Heart left ventricle (tissue), 16 donors: Measurements from ENCODE around the gene FOXR1. TPM values are rescaled to one million over a fixed set of nuclear protein-coding genes. Genes with fewer than 3 reads are reported as not detected.
A peak's percentile ranks its signal among the peaks of the same experiment; 100 is the strongest.

Experiments used
- ATAC-seq, 4 donors: fragments of 200-7000 bp; cut with Tn5 transposase; one replicate each; pipeline ENCODE4 v1.9.1; 2020 to 2022; ENCODE audit warnings: moderate library complexity in 4 of 4, mild to moderate bottlenecking in 3 of 4, moderate number of reproducible peaks in 1 of 4
- DNase-seq, 5 donors: peaks; one replicate each; pipeline ENCODE4 v3.0.0-alpha.2; 2020
- H3K27ac ChIP-seq, 12 donors: fragments of 200-600 bp; sonication (generic) in 4 of 12; one replicate each; pipeline versions ENCODE4 v1.5.0 to v1.8.0; 2016 to 2022; ENCODE audit warnings: mild to moderate bottlenecking in 2 of 12
- H3K27me3 ChIP-seq, 9 donors: fragments of 200-600 bp; sonication (generic) in 2 of 9; one replicate each; pipeline versions ENCODE4 v1.5.1 to v1.8.0; 2016 to 2022; ENCODE audit warnings: mild to moderate bottlenecking in 3 of 9
- H3K36me3 ChIP-seq, 9 donors: fragments of 200-600 bp; sonication (generic) in 2 of 9; one replicate each; pipeline versions ENCODE4 v1.5.0 to v1.8.0; 2018 to 2022; ENCODE audit warnings: mild to moderate bottlenecking in 2 of 9
- H3K4me1 ChIP-seq, 12 donors: fragments of 200-600 bp; sonication (generic) in 4 of 12; one replicate each; pipeline versions ENCODE4 v1.5.0 to v1.8.0; 2016 to 2022; ENCODE audit warnings: mild to moderate bottlenecking in 3 of 12
- H3K4me3 ChIP-seq, 12 donors: fragments of 200-600 bp; sonication (generic) in 4 of 12; one replicate each; pipeline versions ENCODE4 v1.5.0 to v1.8.0; 2017 to 2022; ENCODE audit warnings: mild to moderate bottlenecking in 9 of 12, moderate library complexity in 4 of 12
- H3K9me3 ChIP-seq, 12 donors: fragments of 200-600 bp; sonication (generic) in 4 of 12; one replicate each; pipeline versions ENCODE4 v1.5.0 to v1.8.0; 2016 to 2022; ENCODE audit warnings: mild to moderate bottlenecking in 1 of 12
- POLR2A ChIP-seq, 2 donors: fragments of 450-650 bp; IDR thresholded peaks; one replicate each; pipeline ENCODE4 v1.6.1; 2017; ENCODE audit warnings: antibody characterized with exemption in 2 of 2, mild to moderate bottlenecking in 2 of 2, moderate library complexity in 2 of 2
- WGBS, 4 donors: extraction: QIAGEN DNeasy Blood & Tissue Kit in 2 of 4; methylation state at CpG; one replicate each; pipeline versions ENCODE4 v1.1.5 to v1.1.7; 2013 to 2018; 5-methylcytosine and 5-hydroxymethylcytosine counted together
- intact Hi-C, 10 donors: fragments of 100-400 bp; cut with DNase I; formaldehyde crosslinking; loops; one replicate each; pipeline versions ENCODE4 v1.11.1 to v1.14.2; 2022
- polyA plus RNA-seq, 2 donors: library from polyadenylated mRNA; stranded (reverse); fragments of 200-250 nt; gene quantifications; one replicate each; pipeline ENCODE4 v1.2.3, GENCODE V29; 2013
- total RNA-seq, 9 donors: library from RNA; depleted of rRNA in 2 of 9; stranded (reverse); fragments of >200 nt in 2 of 9; fragmentation: NEBNext Ultra II Directional in 3 of 9; extraction: Animal tissue kit (Norgen Biotek cat#: 25700) in 3 of 9; gene quantifications; one replicate each; pipeline versions ENCODE4 v1.1.0 to v1.2.4, GENCODE V29; 2016 to 2023
- TF ChIP-seq, protein P1 (sequence below), 12 donors: fragments of 200-600 bp; sonication (generic) in 4 of 12; IDR thresholded peaks; one replicate each; pipeline versions ENCODE4 v1.5.0 to v1.8.0; 2018 to 2022; ENCODE audit warnings: antibody characterized with exemption in 12 of 12, mild to moderate bottlenecking in 5 of 12
- donor health status: ischemic (EF 13 %, LVEDD 7.1; RV severe dilation, severe dysfunction).
- donor health status: healthy with polysubstance abuse.
- donor health status: DM: no; HTN: yes; CAD: no.
- donor health status: DM: no; HTN: no; CAD: no.
- donor health status: ischemic (EF 25% LVEDD 6.9; RV normal size, moderate dysfunction).
- donor health status: ischemic (EF 25% LVEDD 5.7; RV mildly dilated, moderate dysfunction).
- donor health status: healthy.
- donor health status: DM: yes; HTN: yes; CAD: no.
- donor health status: ischemic (EF 35%, LVEDD 5.7; RV mildly dilated, moderate dysfunction).
- donor health status: nonischemic (EF 11% LVEDD 7.7; RV severe dilation, severe dysfunction).
- donor health status: DM: yes; HTN: yes; CAD: no.
- donor health status: PGD.
- donor health status: ischemic (EF 29% LVEDD 5.4; RV normal size, mild dysfunction).
- donor health status: nonischemic (EF 23%, LVEDD 6.1; RV moderate dilation, normal function).

The FOXR1 gene
- total and polyA plus RNA-seq, 11 donors, result not detected

DNA sequence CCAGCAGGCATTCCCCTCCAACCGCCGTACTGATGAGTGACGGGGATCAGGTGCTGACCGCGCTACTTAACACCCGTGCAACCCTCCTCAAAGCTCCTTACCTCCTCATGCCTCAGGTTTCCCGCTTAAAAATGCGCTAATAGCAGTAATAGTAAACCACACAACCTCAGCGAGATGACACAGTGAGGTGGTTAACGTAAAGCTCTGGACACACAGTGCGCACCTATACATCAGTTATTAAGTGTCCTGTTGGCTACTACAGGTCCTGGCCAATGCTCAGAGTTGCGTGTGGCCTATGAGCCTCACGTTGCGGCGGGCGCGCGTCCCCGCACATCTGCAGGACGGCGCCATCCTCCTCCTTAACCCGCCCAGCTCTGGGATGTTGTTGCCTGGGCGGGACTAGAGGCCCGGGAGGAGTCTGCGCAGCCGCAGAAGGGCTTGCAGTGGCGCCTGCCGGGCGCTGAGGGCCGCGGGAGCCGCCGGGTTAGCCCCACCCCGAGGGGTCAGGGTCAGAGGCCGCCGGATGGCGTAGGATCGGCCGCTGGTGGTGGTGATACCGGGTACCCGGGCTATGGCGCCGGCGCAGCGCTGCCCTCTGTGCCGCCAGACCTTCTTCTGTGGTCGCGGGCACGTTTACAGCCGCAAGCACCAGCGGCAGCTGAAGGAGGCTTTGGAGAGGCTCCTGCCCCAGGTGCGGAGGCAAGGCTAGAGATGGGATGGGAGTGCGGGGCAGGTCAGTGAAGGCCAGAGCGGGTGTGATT is 26.2 kb downstream of the FOXR1 start, which contains the start of gene CENATAC:
TSS of gene CENATAC (plus strand) at position 512 of the 761 bp plus-strand sequence. CDS start at position 572, 60 bp downstream.
- H3K4me3 ChIP-seq, result peak within 1 kb of the TSS; percentile 53 to 95 (median 87)
- H3K27ac ChIP-seq, result peak within 1 kb of the TSS; percentile 57 to 91 (median 84)
- no peaks in the 10 kb centered on the region for H3K27me3 ChIP-seq
- no peaks in the 10 kb centered on the region for H3K9me3 ChIP-seq
- ATAC-seq, result peak; percentile 98 to 100 (median 100)
- DNase-seq, result peak; percentile 95 to 98 (median 97)
- WGBS, 4 donors, result 0% methylated on average over 21 to 54 of the region's 54 CpGs
- peaks cover 0 to 40% (median 31%) of the 10 kb centered on the region in 9 donors for H3K36me3 ChIP-seq
- peaks cover 0 to 23% (median 17%) of the 10 kb centered on the region in 12 donors for H3K4me1 ChIP-seq
- TF ChIP-seq POLR2A (IDR thresholded peaks at IDR 0.05), result peak in 1 of 2 donors; percentile 95
- TF ChIP-seq, protein P1, sequence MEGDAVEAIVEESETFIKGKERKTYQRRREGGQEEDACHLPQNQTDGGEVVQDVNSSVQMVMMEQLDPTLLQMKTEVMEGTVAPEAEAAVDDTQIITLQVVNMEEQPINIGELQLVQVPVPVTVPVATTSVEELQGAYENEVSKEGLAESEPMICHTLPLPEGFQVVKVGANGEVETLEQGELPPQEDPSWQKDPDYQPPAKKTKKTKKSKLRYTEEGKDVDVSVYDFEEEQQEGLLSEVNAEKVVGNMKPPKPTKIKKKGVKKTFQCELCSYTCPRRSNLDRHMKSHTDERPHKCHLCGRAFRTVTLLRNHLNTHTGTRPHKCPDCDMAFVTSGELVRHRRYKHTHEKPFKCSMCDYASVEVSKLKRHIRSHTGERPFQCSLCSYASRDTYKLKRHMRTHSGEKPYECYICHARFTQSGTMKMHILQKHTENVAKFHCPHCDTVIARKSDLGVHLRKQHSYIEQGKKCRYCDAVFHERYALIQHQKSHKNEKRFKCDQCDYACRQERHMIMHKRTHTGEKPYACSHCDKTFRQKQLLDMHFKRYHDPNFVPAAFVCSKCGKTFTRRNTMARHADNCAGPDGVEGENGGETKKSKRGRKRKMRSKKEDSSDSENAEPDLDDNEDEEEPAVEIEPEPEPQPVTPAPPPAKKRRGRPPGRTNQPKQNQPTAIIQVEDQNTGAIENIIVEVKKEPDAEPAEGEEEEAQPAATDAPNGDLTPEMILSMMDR (IDR thresholded peaks at IDR 0.05), result peak in 4 of 12 donors; percentile 9 to 43 (median 28)
- intact Hi-C loops, result loop anchor here in 2 of 10 donors (2.0 kb wide), 2 partner anchors 21 to 33 kb away; partner anchors contain the start of genes RPS25 (in 1 of the 2), SLC37A4 (in 1 of the 2) and TRAPPC4 (in 1 of the 2)

GRCh38 chr11:118998388-118998717 is 26.8 kb downstream of the FOXR1 start:
- DNase-seq (no peak), ATAC-seq (peak in 1 of 4 donors; percentile 22)
- intact Hi-C loops, result loop anchor here in 2 of 10 donors (2.0 kb wide), 2 partner anchors 20 to 32 kb away; partner anchors contain the start of genes RPS25 (in 1 of the 2), SLC37A4 (in 1 of the 2) and TRAPPC4 (in 1 of the 2)
- H3K27me3 ChIP-seq, result no peaks in the 10 kb centered on the region
- H3K27ac ChIP-seq, result peak overlapping the region; percentile 57 to 91 (median 84)
- H3K4me3 ChIP-seq, result peak overlapping the region; percentile 53 to 95 (median 87)
- WGBS, 4 donors, result 1 to 3% (median 3%) methylated on average over 17 to 19 of the region's 19 CpGs
- peaks cover 0 to 46% (median 37%) of the 10 kb centered on the region in 9 donors for H3K36me3 ChIP-seq
- TF ChIP-seq, protein P1 (IDR thresholded peaks at IDR 0.05), result no peak
- no peak for TF ChIP-seq POLR2A (IDR thresholded peaks at IDR 0.05)
- H3K4me1 ChIP-seq, result peaks cover 0 to 23% (median 17%) of the 10 kb centered on the region in 12 donors
- no peaks in the 10 kb centered on the region for H3K9me3 ChIP-seq

GRCh38 chr11:118998822-118999221 is 27.3 kb downstream of the FOXR1 start:
- no peaks in the 10 kb centered on the region for H3K9me3 ChIP-seq
- no peak for DNase-seq
- intact Hi-C loops, result loop anchor here in 2 of 10 donors (2.0 kb wide), 2 partner anchors 20 to 32 kb away; partner anchors contain the start of genes RPS25 (in 1 of the 2), SLC37A4 (in 1 of the 2) and TRAPPC4 (in 1 of the 2)
- WGBS, 4 donors, result 55 to 62% (median 58%) methylated on average over 6 of the region's 6 CpGs
- H3K36me3 ChIP-seq, result peaks cover 0 to 50% (median 41%) of the 10 kb centered on the region in 9 donors
- peak overlapping the region in 9 of 12 donors; percentile 7 to 91 (median 85) for H3K27ac ChIP-seq
- no peak for ATAC-seq
- peak overlapping the region; percentile 53 to 95 (median 87) for H3K4me3 ChIP-seq
- TF ChIP-seq, protein P1 (IDR thresholded peaks at IDR 0.05), result no peak
- no peak for TF ChIP-seq POLR2A (IDR thresholded peaks at IDR 0.05)
- H3K4me1 ChIP-seq, result peaks cover 0 to 23% (median 17%) of the 10 kb centered on the region in 12 donors
- H3K27me3 ChIP-seq, result no peaks in the 10 kb centered on the region

GRCh38 chr11:119000906-119001305 is 29.3 kb downstream of the FOXR1 start:
- Histone ChIP-seq H3K4me3 (no peak overlapping the region), H3K36me3 (peaks cover 0 to 70% (median 56%) of the 10 kb centered on the region in 9 donors), H3K27me3 (no peaks in the 10 kb centered on the region), H3K4me1 (peaks cover 0 to 23% (median 17%) of the 10 kb centered on the region in 12 donors), H3K9me3 (no peaks in the 10 kb centered on the region), H3K27ac (no peak overlapping the region)
- intact Hi-C loops, result no loop called here
- 58 to 70% (median 66%) methylated on average over 1 of the region's 1 CpG for WGBS, 4 donors
- TF ChIP-seq, protein P1 (IDR thresholded peaks at IDR 0.05), result no peak
- TF ChIP-seq POLR2A (IDR thresholded peaks at IDR 0.05), result no peak
- ATAC-seq (no peak), DNase-seq (no peak)
